Common myeloid progenitor, CD34-positive (primary cell): ENCODE results near the gene CRTC3.

Experiments
- CTCF ChIA-PET: fragments of 350-600 bp; sonication (Branson Sonifier 250); formaldehyde crosslinking; loops from one replicate; lab custom pipeline; 2021; ENCODE audit warnings: antibody characterized with exemption; lab: Charles Lee
- POLR2A ChIA-PET: fragments of 350-600 bp; sonication (Branson Sonifier 250); formaldehyde crosslinking; loops from one replicate; lab custom pipeline; 2021; ENCODE audit warnings: antibody characterized with exemption; lab: Charles Lee
- DNase-seq, 3 donors: peaks; one replicate each; pipeline versions ENCODE4 v3.0.0 to v3.0.0-alpha.2; 2013
- H3K27ac ChIP-seq, 2 experiments: 1 replicate in 1 of 2; 2 replicates in 1 of 2; pipeline ENCODE4 v1.7.0; 2013; ENCODE audit warnings: inconsistent platforms in 2 of 2, low read length in 2 of 2, mild to moderate bottlenecking in 2 of 2, low read depth in 1 of 2, moderate library complexity in 1 of 2; ENCODE audit not compliant: severe bottlenecking in 2 of 2, insufficient read depth in 1 of 2, poor library complexity in 1 of 2
- H3K27me3 ChIP-seq, 5 experiments: replicated peaks in 2 of 5; 1 replicate in 3 of 5; 2 replicates in 2 of 5; pipeline versions ENCODE4 v1.6.1 to v1.7.0; 2013; ENCODE audit warnings: low read length in 4 of 5, mild to moderate bottlenecking in 2 of 5, moderate library complexity in 2 of 5, inconsistent platforms in 1 of 5; ENCODE audit not compliant: insufficient read depth in 5 of 5, control insufficient read depth in 4 of 5
- H3K36me3 ChIP-seq, 4 experiments: 1 replicate in 2 of 4; 2 replicates in 2 of 4; pipeline versions ENCODE4 v1.6.1 to v1.7.0; 2013; ENCODE audit warnings: low read length in 3 of 4, control low read depth in 1 of 4, mild to moderate bottlenecking in 1 of 4; ENCODE audit not compliant: control insufficient read depth in 4 of 4, insufficient read depth in 4 of 4
- H3K4me1 ChIP-seq, 4 experiments: 1 replicate in 3 of 4; 2 replicates in 1 of 4; pipeline versions ENCODE4 v1.6.1 to v1.7.1; 2013; ENCODE audit warnings: low read length in 3 of 4, mild to moderate bottlenecking in 3 of 4, control low read depth in 1 of 4, inconsistent platforms in 1 of 4, moderate library complexity in 1 of 4; ENCODE audit not compliant: control insufficient read depth in 4 of 4, insufficient read depth in 4 of 4; ENCODE audit errors: control extremely low read depth in 1 of 4
- H3K4me3 ChIP-seq, 7 experiments: 1 replicate in 4 of 7; 2 replicates in 3 of 7; pipeline versions ENCODE4 v1.5.1 to v1.7.0; 2013; ENCODE audit warnings: mild to moderate bottlenecking in 7 of 7, low read length in 6 of 7, moderate library complexity in 6 of 7, inconsistent platforms in 2 of 7, low read depth in 2 of 7, control low read depth in 1 of 7; ENCODE audit not compliant: insufficient read depth in 4 of 7, control insufficient read depth in 1 of 7; ENCODE audit errors: extremely low read depth in 1 of 7
- H3K9me3 ChIP-seq, 5 experiments: 1 replicate in 4 of 5; 2 replicates in 1 of 5; pipeline versions ENCODE4 v1.6.1 to v1.7.1; 2013; ENCODE audit warnings: low read length in 4 of 5, mild to moderate bottlenecking in 2 of 5, inconsistent platforms in 1 of 5, low read depth in 1 of 5, moderate library complexity in 1 of 5; ENCODE audit not compliant: control insufficient read depth in 4 of 5, insufficient read depth in 2 of 5; ENCODE audit errors: control extremely low read depth in 1 of 5
- WGBS: methylation state at CpG from one replicate; pipeline ENCODE4 v1.1.5; 2013; ENCODE audit not compliant: insufficient coverage; 5-methylcytosine and 5-hydroxymethylcytosine counted together

The CRTC3 gene

DNA sequence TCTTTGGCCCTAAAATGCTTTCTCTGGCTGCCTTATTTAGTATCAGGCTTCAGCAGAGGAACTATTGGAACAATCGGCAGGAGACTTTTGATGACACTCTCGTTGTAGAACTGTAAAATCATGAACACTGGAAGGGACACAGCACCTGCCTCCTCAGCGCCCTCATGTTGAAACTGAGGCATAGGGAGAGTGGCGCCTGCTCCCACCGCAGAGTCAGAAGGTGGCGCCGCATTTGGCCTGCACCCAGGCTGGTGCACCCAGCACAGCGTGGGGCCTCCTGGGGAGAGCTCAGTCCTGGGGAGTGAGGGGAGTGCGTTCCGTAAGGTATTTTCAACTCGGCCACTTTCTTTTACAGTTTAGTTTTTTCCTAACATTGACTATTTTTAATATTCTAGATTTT lies 109.2 kb downstream of the CRTC3 start:
- WGBS: 100% methylated on average over 4 of the region's 11 CpGs
- Histone ChIP-seq H3K9me3 (no peaks in the 10 kb centered on the region), H3K4me1 (peaks cover 0 to 12% (median 4%) of the 10 kb centered on the region in 4 experiments), H3K27me3 (no peaks in the 10 kb centered on the region), H3K27ac (no peak overlapping the region), H3K36me3 (peaks cover 9 to 58% (median 40%) of the 10 kb centered on the region in 4 experiments), H3K4me3 (no peak overlapping the region)
- POLR2A ChIA-PET: no interaction called here
- CTCF ChIA-PET: no interaction called here
- no peak for DNase-seq

DNA sequence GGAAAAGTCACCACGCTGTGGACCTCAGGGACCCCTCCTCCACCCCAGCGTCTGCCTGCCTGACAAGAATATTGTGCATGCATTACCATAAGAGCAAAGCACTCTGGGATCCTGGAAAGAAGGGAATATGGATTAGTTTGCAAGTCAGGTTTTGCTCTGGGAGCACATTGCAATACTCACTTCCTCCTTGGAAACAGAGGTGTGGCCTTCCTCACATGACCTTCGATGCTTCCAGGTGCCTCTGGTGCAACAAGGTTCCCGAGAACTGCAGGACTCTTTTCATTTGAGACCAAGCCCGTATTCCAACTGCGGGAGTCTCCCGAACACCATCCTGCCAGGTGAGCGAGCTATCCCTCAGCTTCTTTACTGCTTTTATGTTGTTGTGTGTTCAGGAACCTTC lies 111.1 kb downstream of the CRTC3 start:
- Histone ChIP-seq H3K27me3 (no peaks in the 10 kb centered on the region), H3K36me3 (peaks cover 10 to 52% (median 39%) of the 10 kb centered on the region in 4 experiments), H3K9me3 (no peaks in the 10 kb centered on the region), H3K27ac (no peak overlapping the region), H3K4me1 (peaks cover 0 to 12% (median 4%) of the 10 kb centered on the region in 4 experiments), H3K4me3 (no peak overlapping the region)
- POLR2A ChIA-PET: no interaction called here
- no peak for DNase-seq
- CTCF ChIA-PET: interaction anchor here (1.4 kb wide), 1 partner anchor 245 kb away, joined by 3 read pairs; no protein-coding TSS in a partner anchor
- WGBS: 97% methylated on average over 7 of the region's 8 CpGs

DNA sequence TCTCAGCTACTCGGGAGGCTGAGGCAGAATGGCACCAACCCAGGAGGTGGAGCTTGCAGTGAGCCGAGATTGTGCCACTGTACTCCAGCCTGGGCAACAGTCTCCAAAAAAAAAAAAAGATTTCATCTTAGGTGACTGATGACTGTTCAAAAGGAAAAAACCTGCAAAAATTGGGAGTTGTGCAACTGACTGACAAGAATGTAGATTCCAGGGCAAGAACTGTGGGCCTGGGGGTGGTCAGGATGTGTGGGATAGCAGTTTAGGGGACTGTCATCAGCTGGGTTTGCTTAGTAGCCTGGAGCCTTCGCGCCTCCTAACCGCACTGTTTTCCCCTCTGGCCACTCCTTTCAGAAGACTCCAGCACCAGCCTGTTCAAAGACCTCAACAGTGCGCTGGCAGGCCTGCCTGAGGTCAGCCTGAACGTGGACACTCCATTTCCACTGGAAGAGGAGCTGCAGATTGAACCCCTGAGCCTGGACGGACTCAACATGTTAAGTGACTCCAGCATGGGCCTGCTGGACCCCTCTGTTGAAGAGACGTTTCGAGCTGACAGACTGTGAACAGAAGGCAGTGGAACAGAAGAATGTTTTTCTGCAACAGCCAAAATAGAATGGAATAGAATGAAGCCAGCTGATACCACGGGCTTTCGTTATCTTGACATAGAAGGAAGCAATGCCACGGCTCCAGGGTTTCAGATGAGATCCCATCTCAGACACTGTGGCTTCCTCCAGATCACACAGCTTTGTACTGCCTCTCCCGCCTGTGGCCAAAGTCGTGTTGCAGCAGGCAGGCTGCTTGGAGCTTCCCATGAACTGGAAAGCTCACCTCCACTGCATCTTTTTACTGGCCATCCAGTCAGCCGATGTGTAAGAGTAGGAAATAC lies 112.1 kb downstream of the CRTC3 start:
- 82% methylated on average over 13 of the region's 16 CpGs for WGBS
- Histone ChIP-seq H3K27me3 (no peaks in the 10 kb centered on the region), H3K4me1 (peaks cover 0 to 12% (median 4%) of the 10 kb centered on the region in 4 experiments), H3K27ac (no peak overlapping the region), H3K4me3 (no peak overlapping the region), H3K36me3 (peaks cover 10 to 52% (median 39%) of the 10 kb centered on the region in 4 experiments), H3K9me3 (no peaks in the 10 kb centered on the region)
- CTCF ChIA-PET: interaction anchor here (1.0 to 1.9 kb wide), 6 partner anchors 11 to 244 kb away, joined by 3 to 11 read pairs (median 3); no protein-coding TSS in a partner anchor
- POLR2A ChIA-PET: no interaction called here
- DNase-seq: no peak

DNA sequence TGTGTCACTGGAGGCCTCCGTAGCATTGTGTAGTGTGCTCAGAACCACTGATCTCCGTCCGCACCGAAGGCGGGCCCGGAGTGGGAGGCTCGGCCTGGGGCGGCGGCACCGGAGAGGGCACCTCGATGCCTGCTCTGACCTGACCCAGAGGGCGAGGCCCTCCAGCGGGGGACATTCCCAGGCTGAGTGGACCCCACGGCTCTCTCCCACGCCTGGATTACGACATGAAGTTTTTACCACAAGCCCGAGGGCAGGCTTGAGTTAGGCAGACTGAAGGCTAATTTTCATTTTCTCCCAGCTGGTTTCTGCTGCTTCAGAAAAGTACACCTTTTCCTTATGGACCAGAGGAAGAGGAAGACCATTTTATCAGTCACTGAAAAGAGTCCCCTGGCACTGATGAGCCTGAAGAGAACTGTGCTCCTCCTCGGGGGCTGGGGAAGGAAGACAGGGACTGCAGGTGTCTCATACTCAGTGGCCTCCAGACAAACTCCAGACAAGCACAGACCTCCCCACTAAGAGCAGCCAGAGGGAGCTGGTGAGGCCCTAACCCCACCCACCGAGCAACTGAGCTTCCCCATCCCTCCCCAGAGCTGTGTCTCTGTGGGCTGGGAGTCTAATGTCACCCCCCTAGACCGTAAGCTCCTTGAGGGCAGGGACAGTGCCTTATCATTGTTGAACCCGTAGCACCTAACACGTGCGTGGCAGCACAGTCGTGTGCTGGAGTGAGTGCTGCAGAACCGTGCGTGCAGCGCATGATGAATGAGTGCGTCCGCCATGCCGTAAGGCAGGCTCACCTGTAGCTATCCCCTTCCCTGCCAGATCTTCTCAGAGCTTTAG lies 113.0 kb downstream of the CRTC3 start:
- CTCF ChIA-PET: interaction anchor here (1.0 to 1.9 kb wide), 7 partner anchors 10 to 243 kb away, joined by 3 to 11 read pairs (median 3); partner anchors contain the start of gene FURIN

DNA sequence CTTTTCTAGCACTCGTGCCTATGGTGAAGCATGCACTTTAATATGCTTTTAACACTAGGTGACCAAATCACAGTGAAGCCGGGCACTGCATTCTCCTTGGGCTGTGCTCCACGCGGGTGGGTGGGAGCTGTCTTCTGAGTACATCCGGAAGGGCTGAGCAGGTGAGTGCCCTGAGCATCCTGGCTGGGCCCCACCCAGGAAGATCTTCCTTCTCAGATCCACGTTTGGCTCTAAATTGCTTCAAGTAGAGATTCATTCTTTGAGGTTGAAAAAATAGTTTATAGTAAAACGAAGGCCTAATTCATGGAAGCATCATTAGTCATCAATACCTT lies 113.5 kb downstream of the CRTC3 start:
- no peak for DNase-seq
- Histone ChIP-seq H3K27me3 (no peaks in the 10 kb centered on the region), H3K4me3 (no peak overlapping the region), H3K36me3 (peaks cover 10 to 49% (median 39%) of the 10 kb centered on the region in 4 experiments), H3K27ac (no peak overlapping the region), H3K9me3 (no peaks in the 10 kb centered on the region), H3K4me1 (peaks cover 6 to 13% (median 8%) of the 10 kb centered on the region in 4 experiments)
- ChIA-PET POLR2A (no interaction called here), CTCF (interaction anchor here (1.0 to 1.9 kb wide), 4 partner anchors 10 to 225 kb away, joined by 3 to 11 read pairs (median 3); partner anchors contain the start of gene FURIN)
- WGBS: 93% methylated on average over 5 of the region's 7 CpGs

More for the DNA sequence above, 113.0 kb downstream of the CRTC3 start:
- DNase-seq: no peak
- no peak overlapping the region for H3K4me3 ChIP-seq
- H3K36me3 ChIP-seq: peaks cover 10 to 50% (median 39%) of the 10 kb centered on the region in 4 experiments
- POLR2A ChIA-PET: no interaction called here
- WGBS: 96% methylated on average over 30 of the region's 30 CpGs
- no peaks in the 10 kb centered on the region for H3K27me3 ChIP-seq
- peaks cover 1 to 10% (median 5%) of the 10 kb centered on the region in 4 experiments for H3K4me1 ChIP-seq
- H3K9me3 ChIP-seq: no peaks in the 10 kb centered on the region
- H3K27ac ChIP-seq: no peak overlapping the region

DNA sequence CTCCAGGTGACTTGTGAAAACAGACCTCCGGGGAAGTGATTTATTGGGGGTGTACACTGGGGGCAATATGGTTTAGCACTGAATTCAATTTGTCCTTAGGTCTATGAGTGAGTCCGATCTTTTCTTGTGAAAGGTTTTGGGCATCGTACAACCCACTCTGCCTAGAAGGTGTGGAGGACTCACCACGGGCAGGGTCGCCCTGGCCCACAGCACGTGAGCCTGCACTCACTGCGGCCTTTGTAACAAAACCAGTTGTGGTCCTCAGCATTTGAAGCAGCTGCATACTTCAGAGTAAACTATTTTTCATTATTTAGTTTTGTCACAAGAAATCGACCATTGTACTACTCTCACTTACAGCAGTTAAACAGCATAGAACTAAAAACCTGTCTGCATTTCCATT lies 114.8 kb downstream of the CRTC3 start:
- ChIA-PET POLR2A (no interaction called here), CTCF (interaction anchor here (0.8 to 1.3 kb wide), 2 partner anchors 57 to 240 kb away, joined by 3 to 4 read pairs; partner anchors contain the start of gene FES)
- Histone ChIP-seq H3K27me3 (no peaks in the 10 kb centered on the region), H3K9me3 (no peaks in the 10 kb centered on the region), H3K27ac (no peak overlapping the region), H3K36me3 (peaks cover 10 to 43% (median 31%) of the 10 kb centered on the region in 4 experiments), H3K4me1 (peaks cover 7 to 26% (median 18%) of the 10 kb centered on the region in 4 experiments), H3K4me3 (no peak overlapping the region)
- DNase-seq: no peak
- WGBS: 97% methylated on average over 6 of the region's 8 CpGs
